ENCODE data around the gene PAGE2B.

- no peak for TF ChIP-seq CTCF (conservative IDR thresholded peaks at IDR 0.05; ENCODE audit: low read depth, low read length)
- TF ChIP-seq EZH2 (IDR thresholded peaks at IDR 0.05; ENCODE audit: borderline replicate concordance, low read depth, low read length, poor library complexity, severe bottlenecking), result no peak
These were observed 24.3 kb downstream of the PAGE2B start for GRCh38 chrX:55099162-55099561.
